Measurements from ENCODE around the gene TNFRSF18. TPM values are rescaled to one million over a fixed set of nuclear protein-coding genes. Genes with fewer than 3 reads are reported as not detected.

TNFRSF18 gene
- polyA plus RNA-seq, 1 donor: 0.38 TPM

DNA sequence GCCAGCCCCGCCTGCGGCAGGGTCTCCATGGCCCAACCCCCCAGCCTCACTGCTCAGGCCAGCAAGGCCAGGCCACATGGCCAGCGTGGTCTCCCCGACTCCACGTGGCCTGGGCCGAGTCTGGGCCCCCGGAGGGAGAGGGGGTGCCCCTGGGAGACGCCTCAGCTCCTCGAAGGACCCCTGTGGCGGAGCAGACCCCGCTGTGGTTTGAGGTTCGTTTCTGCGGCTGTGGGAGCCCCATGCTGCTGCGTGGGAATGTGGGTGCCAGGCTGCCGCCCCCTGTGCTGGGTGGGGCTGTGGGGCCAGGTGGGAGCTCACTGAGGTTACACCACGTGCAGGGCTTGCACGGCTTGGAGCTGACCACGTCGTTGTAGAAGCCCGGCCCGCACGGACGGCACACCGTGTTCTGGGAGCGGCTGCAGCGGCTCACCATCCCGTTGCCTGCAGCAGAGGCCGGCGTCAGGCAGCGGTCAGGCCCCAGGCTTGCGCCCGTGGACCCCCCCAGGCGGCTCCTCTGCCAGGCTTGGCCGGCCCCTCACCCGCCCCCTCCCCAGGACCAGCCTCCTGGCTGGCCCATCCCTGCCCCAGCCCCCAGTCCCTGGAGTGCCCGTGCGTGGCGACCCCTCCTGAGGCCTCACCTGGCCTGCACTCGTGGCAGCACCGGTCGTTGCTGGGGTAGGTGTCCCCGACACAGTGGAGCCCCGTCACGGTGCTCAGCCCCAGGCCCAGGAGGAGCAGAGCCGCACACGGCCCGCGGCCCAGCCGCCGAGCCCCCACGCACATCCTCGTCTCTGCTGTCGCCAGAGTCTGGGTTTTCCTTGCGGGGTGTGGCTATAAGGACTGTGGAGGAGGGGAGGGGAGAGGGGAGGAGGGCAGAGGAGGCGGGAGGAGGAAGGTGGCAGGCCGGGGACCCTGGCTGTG lies 7.2 kb upstream of the TNFRSF18 start, which contains the start of gene TNFRSF4:
TNFRSF4 (minus strand) TSS at position 809 of the 921 bp plus-strand sequence; CDS start at position 783, 26 bp downstream.
- DNase-seq: no peak

DNA sequence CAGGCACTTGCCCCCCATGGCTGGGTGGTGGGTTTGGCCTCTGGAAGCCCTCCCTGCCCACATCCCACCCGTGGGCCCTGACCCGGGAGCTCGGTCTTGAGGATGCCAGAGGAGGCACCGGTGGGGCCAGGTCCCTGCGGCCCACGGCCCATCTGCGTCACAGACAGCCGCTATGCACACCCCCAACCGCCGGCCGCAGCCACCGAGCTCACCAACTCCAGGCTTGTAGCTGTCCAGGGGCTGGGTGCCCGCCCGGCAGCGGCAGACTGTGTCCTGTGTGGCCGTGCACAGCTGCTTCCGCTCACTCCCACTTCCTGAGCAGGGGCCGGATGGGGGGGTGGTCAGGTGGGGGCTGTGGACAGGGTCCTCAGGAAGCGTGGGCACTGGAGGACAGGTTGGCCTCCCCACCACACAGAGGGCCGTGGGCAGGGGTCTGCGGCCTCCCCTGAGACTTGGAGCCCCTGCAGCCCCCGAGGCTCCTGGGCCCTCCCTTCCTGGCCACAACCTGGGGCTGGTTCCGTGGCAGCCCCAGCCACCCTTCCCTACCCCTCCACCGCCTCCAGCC lies 6.5 kb upstream of the TNFRSF18 start:
- no peak for DNase-seq

DNA sequence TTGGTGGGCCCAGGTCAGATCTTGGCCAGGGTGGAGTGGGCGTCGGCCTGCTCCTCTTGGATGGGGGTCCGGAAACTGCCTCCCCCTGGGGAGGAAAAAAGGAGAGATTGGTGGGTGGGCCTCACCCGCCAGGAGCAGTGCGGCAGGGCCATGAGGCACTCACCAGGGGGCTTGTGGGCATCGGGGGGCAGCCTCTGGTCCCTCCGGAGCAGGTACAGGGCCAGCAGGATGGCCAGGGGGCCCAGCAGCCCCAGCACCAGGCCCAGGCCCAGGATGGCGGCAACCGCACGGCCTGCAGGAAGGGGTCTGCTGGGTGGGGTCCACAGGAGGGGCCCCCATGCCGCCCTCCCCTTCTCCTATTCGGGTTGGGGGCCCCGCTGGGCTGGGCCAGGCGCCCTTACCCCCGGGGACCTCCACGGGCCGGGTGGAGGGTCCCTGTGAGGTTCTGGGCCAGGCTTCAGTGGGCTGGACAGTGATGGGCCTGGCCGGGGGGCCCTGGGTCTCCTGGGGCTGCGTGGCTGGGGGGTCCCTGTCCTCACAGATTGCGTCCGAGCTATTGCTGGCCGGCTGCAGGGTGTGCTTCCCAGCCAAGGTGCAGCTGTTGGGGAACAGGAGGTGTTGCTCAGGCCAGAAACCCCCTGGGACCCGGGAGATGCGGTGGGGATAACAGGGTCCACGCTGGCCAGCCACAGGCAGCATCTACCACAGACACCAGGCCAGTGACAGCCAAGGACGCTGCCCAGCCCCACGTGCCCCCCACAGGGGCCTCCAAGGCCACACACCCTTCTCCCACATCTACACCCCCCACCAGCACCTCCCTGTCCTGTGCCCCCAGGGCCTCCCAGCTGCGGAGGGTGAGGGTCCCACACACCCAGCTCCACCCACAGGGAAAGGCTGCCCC lies 5.4 kb upstream of the TNFRSF18 start:
- DNase-seq: no peak

DNA sequence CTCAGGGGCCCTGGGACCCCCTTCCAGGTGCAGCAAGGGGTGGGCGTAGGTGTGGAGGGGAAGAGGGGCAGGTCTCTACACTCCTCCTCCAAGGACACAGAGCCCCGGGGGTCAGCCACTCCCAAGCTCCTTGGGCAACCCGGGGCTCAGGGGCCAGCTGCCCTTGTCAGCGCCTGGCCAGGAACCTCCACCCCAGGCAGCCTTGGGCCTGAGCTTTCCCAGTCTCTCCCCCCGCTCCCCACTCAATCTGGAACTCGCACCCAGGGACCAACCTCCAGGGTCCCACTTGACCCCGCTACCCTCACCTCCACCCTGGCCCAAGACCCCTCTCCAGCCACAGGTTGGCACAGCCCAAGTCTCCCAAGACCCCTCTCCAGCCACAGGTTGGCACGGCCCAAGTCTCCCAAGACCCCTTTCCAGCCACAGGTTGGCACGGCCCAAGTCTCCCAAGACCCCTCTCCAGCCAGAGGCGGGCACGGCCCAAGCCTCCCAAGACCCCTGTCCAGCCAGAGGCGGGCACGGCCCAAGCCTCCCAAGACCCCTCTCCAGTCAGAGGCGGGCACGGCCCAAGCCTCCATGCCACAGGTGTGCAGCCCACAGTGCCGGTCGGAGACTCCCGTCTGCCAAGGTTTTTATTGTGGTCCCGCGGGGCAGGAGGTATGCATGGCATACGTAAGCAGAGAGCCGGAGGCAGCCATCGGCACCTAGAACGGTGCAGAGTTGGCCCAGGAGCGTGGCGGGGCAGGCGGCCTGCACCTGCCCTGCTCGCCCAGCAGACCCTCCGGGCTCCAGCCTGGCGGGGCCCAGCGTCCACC lies 4.5 kb upstream of the TNFRSF18 start:
- DNase-seq: no peak

DNA sequence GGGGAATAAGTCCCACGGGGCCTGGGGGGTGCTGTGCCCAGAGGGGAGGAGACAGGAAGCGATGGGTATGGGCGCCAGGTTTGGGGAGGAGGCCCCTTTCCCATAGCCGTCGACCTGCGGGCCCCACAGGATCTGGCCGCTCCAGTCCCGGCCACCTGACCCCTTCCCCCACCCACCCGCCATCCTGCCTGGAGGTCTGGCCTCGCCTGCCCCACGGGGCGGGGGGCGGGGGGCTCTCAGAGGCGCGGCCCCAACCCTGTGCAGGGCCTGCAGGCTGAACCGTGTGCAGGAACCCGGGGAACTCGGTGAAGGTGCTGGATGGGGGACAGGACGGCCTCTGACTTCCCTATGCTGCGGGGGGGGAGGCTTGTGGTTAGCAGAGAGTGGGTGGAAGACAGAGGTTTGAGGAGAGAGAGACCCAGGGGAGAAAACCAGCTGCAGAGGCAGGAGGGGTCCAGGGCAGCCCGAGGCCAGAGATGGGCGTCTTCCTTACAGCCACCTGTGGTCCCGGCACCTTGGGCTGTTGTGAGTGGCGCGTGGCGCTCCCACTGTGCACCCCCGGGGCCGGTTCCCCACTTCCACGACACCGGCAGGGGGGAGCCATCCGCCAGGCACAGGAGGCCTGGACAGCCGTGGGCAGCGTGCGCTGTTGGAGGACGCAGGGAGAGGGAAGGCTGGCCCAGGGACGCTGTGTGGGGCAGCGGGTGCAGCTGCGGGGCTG lies 2.5 kb upstream of the TNFRSF18 start:
- no peak for DNase-seq

DNA sequence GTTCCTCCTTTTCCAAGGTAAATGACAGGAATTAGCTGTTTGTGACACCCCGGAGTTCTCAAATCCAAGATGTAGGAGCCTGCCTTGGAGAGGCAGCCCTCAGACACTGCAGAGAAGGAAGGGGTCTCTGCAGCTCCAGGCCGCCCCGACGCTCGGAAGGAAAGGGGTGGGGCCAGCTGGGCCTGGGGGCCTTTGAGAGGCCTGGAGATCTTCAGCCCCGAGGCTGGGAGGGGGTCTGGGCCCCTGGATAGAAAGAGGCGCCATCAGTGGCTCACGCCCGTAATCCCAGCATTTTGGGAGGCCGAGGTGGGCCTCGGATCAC lies 1.1 kb upstream of the TNFRSF18 start:
- DNase-seq: no peak

DNA sequence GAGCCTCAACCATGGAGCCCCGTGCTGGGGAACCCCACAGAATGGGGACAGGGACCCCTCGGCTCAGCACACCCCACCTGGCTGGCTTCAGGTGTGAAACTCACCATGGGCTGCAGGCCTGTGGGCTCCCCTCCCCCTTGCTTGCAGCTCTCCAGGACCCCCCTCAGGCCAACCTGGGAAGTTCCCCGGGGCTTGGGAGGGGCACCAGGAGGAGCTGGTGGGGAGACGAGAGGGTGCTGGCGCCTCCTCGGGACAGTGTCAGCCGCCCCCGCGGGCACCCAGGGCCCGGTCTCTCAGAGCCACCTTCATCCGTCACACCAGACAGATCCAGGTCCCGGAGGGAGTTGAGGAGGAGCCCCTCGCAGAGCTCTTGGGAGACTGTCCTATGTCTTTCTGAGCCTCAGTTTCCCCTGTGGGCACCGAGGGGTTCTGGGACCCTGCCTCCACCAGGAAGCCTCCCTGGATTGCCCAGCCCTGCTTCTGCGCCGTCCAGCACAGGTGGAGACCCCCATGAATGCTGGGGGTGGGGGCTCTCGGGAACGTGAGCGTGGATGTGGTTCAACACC lies 657 bp upstream of the TNFRSF18 start:
- no peak for DNase-seq

DNA sequence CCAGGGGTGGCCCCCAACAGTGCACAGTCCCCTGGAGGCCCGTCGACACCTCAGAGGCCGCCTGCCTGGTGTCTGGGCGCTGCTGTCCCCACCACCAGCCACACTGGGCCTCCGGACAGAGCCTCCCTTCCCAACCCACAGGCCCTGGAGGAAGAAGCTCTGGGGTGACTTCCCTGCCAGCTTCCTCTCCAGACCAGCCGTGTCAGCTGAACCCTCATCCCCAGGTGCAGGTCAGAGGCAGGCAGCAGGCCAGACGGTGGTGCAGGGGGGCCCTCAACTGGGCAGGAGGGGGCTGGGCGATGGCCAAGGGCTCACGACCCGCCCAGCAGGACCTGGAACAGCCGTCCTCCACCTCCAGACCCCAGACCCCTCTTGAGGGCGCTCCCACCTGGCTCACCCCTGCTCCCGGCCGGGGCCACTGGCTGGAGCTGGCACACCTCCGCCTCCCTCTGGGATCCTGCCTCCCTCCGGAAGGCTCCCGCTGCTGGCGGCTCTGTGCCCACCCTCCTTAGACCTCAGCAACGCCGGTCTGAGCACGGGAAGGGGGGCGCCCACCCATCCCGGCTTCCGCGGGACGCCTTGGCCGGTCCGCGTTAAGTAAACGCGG lies 520 bp downstream of the TNFRSF18 start:
- no peak for DNase-seq

DNA sequence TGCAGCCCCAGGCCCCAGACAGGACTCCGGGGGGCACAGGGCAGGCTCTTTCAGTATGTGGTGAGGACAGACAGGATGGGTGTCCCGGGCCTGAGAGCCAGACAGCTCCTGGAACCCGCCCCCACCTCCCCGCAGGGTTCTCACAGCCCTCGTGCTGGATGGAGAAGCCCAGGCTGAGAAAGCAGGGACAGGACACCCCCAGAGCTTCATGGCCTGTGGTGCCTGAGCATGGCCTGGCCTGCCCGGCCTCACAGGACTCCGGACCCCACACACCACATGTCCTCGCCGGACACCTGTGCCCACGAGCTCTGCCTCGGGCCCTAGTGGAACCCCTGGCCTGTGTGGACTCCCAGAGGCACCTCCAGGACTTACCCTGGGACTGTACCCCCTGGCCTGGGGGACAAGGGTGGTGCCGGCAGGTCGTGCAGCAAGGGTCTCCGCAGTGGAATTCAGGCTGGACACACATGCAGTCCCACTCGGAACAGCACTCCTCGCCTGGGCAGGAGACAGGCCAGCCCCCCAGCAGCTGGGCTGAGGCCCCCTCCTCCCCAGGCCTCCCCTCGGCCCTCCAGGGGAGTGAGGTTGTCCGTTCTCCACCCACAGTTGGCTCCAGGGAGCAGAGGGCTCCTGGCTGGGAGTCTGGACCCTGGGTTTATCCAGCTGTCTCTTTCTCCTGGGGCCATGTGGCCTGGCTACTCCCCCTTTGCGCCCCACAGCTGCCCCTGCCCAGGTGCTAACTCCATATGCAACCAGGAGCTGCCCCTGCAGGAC lies 1.2 kb downstream of the TNFRSF18 start:
- no peak for DNase-seq

DNA sequence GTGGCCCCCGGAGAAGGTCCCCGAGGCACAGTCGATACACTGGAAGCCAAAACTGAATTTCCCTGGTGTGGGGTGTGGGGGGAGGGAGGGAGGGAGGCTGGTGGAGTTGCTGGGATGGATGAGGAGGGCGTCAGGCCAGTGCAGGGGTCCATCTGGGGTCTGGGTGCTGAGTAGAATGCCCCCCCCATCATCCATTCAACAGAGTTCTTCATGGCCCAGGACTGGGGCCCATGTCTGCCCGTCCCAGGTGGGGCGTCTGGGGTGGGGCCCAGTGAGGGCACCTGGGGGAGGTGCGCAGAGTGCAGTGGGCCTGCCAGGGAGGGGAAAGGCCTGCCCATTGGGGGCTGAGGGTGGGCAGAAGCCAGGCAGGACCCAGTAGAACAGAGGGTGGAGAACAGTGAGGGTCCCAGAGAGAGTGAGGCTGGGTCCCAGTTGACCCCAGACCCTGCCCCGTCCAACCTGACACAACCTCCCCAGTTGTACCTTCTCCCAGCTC lies 1.9 kb downstream of the TNFRSF18 start:
- no peak for DNase-seq

DNA sequence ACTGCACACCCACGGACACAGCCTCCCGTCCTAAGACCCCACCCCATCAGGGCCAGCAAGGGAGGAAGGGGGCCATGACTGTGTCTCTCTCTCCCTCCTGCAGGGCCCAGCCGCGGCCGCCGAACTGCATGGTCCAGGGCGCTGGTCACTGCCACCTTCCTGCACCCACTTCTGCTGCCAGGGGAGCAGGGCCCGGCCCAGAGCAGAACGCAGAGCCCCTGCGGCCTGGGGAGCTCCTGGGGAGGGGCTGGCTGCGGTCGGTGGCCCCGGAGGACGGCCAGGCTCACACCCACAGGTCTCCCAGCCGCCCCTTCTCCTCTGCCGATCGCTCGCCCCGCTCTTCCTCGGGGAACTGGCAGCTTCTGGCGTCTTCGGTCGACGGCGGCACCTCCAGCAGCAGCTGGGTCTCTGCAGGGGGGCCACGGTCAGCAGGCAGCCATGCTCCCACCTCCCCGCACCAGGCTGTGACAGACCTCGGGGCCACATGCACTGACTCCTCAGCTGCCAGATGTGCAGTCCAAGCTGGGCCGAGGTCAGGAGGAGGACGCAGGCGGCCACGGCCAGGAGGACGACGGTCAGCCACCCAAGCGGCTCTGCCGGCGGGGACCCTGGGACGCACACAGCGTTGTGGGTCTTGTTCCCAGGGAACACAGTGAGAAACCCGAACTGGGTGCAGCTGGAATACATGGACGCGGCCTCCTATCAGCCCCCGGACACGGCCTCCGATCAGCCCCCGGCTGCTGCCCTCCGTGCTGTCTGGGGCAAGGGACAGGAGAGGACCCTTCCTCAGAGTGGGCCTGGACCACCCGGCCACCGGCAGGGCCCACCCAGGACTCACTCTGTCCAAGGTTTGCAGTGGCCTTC lies 2.6 kb downstream of the TNFRSF18 start:
- no peak for DNase-seq

DNA sequence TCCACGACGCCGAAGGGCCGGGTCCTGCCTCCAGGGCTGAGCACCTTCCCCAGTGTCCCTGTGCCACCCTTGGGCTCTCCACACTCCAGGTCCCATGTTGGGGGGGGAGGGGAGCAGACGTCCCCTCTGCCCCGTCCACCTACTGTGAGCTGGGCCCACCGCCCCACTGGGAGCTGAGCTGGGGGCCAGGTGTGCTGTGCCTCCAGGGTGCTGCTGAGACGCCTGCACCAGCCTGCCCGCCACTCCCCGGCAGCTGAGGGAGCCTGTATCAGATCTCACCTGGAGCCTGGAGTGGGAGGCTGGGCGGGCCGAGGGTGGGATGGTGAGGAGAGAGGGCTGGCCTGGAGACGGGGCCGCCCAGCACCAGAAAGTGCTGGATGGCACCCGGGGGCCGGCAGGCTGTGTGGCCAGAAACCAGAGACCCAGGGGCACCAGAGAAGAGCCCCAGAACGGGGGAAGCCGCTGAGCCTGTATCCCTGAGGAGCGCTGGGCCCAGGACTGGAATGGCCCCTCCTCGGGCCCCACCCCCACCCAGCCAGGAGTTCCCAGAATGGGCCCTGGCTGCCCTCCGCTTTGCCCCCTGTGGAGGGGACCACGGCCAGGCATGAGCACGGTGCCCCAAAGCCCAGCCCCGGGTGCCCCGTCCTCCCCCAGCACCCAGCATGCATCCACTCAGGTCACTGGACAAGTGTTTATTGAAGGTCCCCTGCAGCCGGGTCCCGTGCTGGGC lies 3.4 kb downstream of the TNFRSF18 start:
- DNase-seq: no peak

DNA sequence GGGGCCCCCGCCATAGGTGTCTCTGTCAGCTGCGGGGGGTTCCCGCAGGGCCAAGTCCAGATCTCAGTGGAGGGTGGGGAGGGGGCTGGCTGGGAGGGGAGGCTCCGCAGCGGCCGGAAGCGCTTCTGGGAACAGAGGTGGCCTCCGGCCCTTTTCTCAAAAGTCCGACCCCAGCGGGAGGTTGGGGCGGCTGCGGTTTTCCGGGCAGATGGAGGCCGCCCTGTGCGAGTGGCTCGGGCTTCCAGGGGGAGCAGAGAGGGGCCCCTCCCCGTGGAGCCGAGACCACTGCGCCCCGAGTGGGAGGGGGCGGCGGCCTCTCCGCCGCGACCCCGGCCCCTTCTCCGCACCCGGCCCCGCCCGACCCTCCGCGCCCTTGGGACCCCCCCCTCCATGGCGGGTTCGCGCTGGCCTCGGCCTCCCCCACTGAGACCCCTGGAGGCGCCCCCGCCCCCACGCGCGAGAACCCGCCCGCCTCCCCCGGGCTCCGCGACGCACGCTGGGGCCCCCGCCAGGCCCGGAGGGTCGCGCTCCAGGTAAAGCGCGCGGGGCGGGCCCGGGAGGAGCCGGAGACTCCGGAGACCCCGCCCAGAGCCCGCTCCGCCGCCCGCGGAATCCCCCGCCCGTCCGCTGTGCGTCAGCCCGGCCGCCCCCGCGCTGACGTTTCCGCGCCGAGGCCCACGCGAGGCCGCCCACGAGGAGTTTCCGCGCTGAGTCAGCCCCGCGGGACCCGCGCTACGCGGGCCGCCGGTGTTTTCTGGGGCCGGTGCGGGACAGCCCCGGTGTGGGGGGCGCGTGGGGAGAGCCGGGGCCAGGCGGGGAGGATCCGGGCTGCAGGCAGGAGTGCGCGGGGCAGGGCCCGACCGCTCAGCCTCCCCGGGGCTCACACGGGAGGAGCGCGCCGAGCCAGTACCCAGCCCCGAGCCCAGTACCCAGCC lies 5.2 kb downstream of the TNFRSF18 start:
- no peak for DNase-seq

DNA sequence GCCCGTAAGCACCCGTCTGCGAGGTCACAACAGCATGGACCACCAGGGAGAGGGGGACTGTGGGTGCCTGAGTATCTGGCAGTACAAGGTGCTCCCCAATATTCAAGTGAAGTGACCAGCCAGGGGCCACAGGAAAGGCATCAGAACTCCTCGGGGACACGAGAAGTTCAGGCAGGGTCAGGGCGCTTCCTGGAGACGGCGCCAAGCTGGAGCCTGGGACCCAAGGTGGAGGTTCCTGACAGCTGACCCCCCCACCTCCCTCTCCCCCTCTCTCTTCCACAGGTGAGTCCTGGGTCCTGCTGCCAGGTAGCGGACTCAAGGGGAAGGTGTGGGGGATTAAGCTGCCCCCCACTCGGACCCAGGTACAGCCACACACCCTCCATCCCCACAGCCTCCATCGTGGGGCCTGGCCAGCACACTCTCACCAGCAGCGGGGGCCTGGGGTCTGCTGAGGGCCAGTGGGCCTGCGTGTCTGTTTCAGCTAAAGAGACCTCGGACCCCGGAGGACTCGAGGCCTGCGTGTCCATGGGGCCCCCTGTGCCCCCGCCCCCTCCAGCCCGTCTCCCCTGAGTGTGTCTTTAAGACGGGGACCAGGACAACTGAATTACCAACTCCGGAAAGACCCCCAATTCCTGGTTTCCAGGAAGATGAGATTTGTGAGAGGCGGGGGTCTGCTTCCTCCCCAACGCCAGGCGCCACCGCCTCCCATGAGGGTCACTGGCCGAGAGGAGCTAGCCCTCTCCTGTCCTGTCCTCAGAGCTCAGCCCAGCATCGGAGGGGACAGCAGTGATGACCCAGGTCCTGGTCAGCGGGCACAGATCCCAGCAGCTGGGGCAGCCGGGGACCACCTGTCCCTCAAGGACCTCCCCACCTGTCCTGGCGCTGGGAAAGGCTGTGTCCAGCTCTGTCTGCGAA lies 6.2 kb downstream of the TNFRSF18 start:
- no peak for DNase-seq
